GM12874 (cell line): Measurements from ENCODE around the gene PNKP.

Source experiments
- CTCF ChIP-seq: IDR thresholded peaks from 2 replicates; pipeline ENCODE4 v1.5.1; 2011; ENCODE audit warnings: low read depth, mild to moderate bottlenecking, control low read depth, low read length, moderate library complexity; ENCODE audit not compliant: insufficient read depth

Gene PNKP

GRCh38 chr19:49863935-49864320 is 3.4 kb downstream of the PNKP start:
- TF ChIP-seq CTCF, result no peak

- TF ChIP-seq CTCF, result no peak
These were observed 4.0 kb downstream of the PNKP start for GRCh38 chr19:49863254-49863934.

GRCh38 chr19:49862391-49863253 is 4.8 kb downstream of the PNKP start:
- peak; percentile 35; the same call in 1 of the 2 replicates for TF ChIP-seq CTCF

- no peak for TF ChIP-seq CTCF
These were observed 5.6 kb downstream of the PNKP start for GRCh38 chr19:49861541-49862378.

- no peak for TF ChIP-seq CTCF
These were observed 6.3 kb downstream of the PNKP start for GRCh38 chr19:49861107-49861506.

- TF ChIP-seq CTCF, result no peak
These were observed 6.9 kb downstream of the PNKP start for GRCh38 chr19:49860336-49861102.
